ENCODE data around the gene BBIP1. TPM values are rescaled to one million over a fixed set of nuclear protein-coding genes. Genes with fewer than 3 reads are reported as not detected.

BBIP1 gene
- total and polyA plus RNA-seq, 9 of the 15 experiments (the other 6 are each of a cell fraction or from before 2014, with no cell fraction given): 5.2 to 31.0 (median 19.4) TPM

- TF ChIP-seq E2F6 (IDR thresholded peaks at IDR 0.05; ENCODE audit: borderline replicate concordance in 1 of 2, extremely low read depth in 1 of 2, insufficient read depth in 1 of 2, insufficient read length in 1 of 2, low read depth in 1 of 2, low read length in 1 of 2, poor library complexity in 1 of 2, severe bottlenecking in 1 of 2): no peak
- TF ChIP-seq TEAD2 (tag; IDR thresholded peaks at IDR 0.05): no peak
- TF ChIP-seq ARID2 (IDR thresholded peaks at IDR 0.05): no peak
- no peak for TF ChIP-seq HMGXB4 (CRISPR knock-in tag; IDR thresholded peaks at IDR 0.05)
- TF ChIP-seq HNRNPUL1 (IDR thresholded peaks at IDR 0.05; ENCODE audit: low read length): no peak
- TF ChIP-seq MTA3 (IDR thresholded peaks at IDR 0.05; ENCODE audit: borderline replicate concordance): peak; percentile 33; the same call in 1 of the 2 replicates
- TF ChIP-seq ZSCAN32 (CRISPR knock-in tag; IDR thresholded peaks at IDR 0.05): no peak
- no peak for TF ChIP-seq HCFC1 (IDR thresholded peaks at IDR 0.05; ENCODE audit: low read depth, low read length)
- TF ChIP-seq ADNP (tag; IDR thresholded peaks at IDR 0.05): 0 out of 2 replicates have a peak, but pooled peaks have one; percentile 17
- no peak for TF ChIP-seq DDX20 (tag; IDR thresholded peaks at IDR 0.05; ENCODE audit: low read depth)
- no peak for TF ChIP-seq CEBPZ (IDR thresholded peaks at IDR 0.05; ENCODE audit: borderline replicate concordance, low read depth, low read length)
- TF ChIP-seq PATZ1 (CRISPR knock-in tag; IDR thresholded peaks at IDR 0.05; ENCODE audit: borderline replicate concordance): no peak
- no peak for TF ChIP-seq ETS2 (tag; IDR thresholded peaks at IDR 0.05; ENCODE audit: borderline replicate concordance, poor library complexity, severe bottlenecking)
- TF ChIP-seq TRIM28 (IDR thresholded peaks at IDR 0.05): no peak
- no peak for TF ChIP-seq DMBX1 (CRISPR knock-in tag; IDR thresholded peaks at IDR 0.05; ENCODE audit: borderline replicate concordance)
- no peak for TF ChIP-seq ZNF717 (CRISPR knock-in tag; IDR thresholded peaks at IDR 0.05)
- TF ChIP-seq ELF4 (CRISPR knock-in tag; IDR thresholded peaks at IDR 0.05): no peak
- no peak for TF ChIP-seq NCOA6 (IDR thresholded peaks at IDR 0.05)
- TF ChIP-seq NELFE (IDR thresholded peaks at IDR 0.05; ENCODE audit: insufficient read depth, insufficient read length): no peak
Observed at GRCh38 chr10:110858297-110858934, 60.6 kb downstream of the BBIP1 start (continued).

Data from K562 (cell line).